ENCODE results near the gene WDPCP.
"Not testable (repeated sequence)": the region's sequence is repeated elsewhere in the genome, so short reads cannot be mapped to it uniquely, and the experiment has no call there.

Gene WDPCP

DNA sequence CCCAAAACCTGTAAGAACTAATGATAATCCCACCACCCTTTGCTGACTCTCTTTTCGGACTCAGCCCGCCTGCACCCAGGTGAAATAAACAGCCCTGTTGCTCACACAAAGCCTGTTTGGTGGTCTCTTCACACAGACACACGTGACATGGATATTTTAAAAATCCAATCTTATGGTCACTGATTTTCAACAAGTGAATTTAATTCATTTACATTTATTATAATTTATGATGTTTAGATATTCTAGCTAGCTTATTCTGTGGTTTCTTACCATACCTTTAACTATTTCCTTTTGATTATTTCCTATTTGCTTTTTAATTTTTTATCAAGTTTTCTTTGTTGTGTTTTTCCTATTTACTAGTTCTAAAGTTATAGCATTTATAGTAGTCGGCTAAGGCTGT lies 301.8 kb downstream of the WDPCP start:
- peaks cover 39% of the 10 kb centered on the region for H3K9me3 Mint-ChIP-seq
- H3K36me3 Mint-ChIP-seq (ENCODE audit: low read depth); H3K27me3 Mint-ChIP-seq (ENCODE audit: low read depth); H3K4me3 Mint-ChIP-seq; H3K27ac Mint-ChIP-seq; H3K4me1 Mint-ChIP-seq (ENCODE audit: low read depth): not testable (repeated sequence)

- H3K27me3 Mint-ChIP-seq (ENCODE audit: low read depth): no peaks in the 10 kb centered on the region
- peaks cover 58% of the 10 kb centered on the region for H3K9me3 Mint-ChIP-seq
- no peaks in the 10 kb centered on the region for H3K36me3 Mint-ChIP-seq (ENCODE audit: low read depth)
- H3K27ac Mint-ChIP-seq: no peak overlapping the region
- H3K4me1 Mint-ChIP-seq (ENCODE audit: low read depth): no peaks in the 10 kb centered on the region
- H3K4me3 Mint-ChIP-seq: no peak overlapping the region
Observed at GRCh38 chr2:63283273-63283672, 305.0 kb downstream of the WDPCP start.

DNA sequence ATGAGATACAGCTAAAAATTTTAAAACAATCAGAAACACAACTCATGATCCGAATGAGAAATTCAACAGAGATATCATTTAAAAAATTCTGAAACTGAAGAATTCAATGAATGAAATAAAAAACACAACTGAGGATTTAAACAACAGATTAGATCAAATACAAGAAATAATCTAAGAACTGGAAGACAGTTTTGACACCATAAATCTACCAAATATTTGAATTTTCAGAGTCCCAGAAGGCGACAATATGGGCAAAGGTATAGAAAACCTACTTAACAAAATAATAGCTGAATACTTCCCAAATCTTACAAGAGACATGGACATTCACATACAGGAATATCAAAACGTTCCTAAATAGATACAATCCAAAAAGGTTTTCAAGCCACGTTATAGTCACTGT lies 315.7 kb downstream of the WDPCP start:
- peaks cover 36% of the 10 kb centered on the region for H3K9me3 Mint-ChIP-seq
- H3K4me1 Mint-ChIP-seq (ENCODE audit: low read depth): no peaks in the 10 kb centered on the region
- H3K36me3 Mint-ChIP-seq (ENCODE audit: low read depth): peaks cover 2% of the 10 kb centered on the region
- no peak overlapping the region for H3K4me3 Mint-ChIP-seq
- no peaks in the 10 kb centered on the region for H3K27me3 Mint-ChIP-seq (ENCODE audit: low read depth)
- H3K27ac Mint-ChIP-seq: no peak overlapping the region

DNA sequence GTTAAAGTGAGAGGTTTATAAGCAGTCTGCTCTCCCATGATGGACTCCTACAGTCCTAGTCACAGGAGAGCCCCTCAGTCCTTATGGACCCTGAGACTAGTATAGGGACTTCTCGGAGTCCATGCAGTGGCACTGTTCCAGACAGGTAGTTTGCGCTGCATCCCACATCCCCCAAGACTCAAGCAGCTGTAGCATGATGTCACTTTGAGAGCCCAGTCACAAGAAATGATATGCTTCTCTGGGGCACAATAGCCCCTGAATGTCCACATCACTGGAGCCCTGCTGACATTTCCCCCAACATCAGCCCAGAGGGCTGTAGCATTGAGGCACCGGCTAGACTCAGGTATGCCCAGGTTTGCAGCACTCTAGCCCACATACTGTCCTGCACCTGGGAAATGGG lies 317.6 kb downstream of the WDPCP start:
- H3K4me1 Mint-ChIP-seq (ENCODE audit: low read depth): no peaks in the 10 kb centered on the region
- peaks cover 2% of the 10 kb centered on the region for H3K36me3 Mint-ChIP-seq (ENCODE audit: low read depth)
- peaks cover 39% of the 10 kb centered on the region for H3K9me3 Mint-ChIP-seq

GRCh38 chr2:63268946-63269345 lies 319.3 kb downstream of the WDPCP start:
- H3K27me3 Mint-ChIP-seq (ENCODE audit: low read depth): no peaks in the 10 kb centered on the region

More for the DNA sequence above, 317.6 kb downstream of the WDPCP start:
- no peaks in the 10 kb centered on the region for H3K27me3 Mint-ChIP-seq (ENCODE audit: low read depth)
- no peak overlapping the region for H3K27ac Mint-ChIP-seq
- no peak overlapping the region for H3K4me3 Mint-ChIP-seq

GRCh38 chr2:63261137-63261621 lies 327.1 kb downstream of the WDPCP start:
- no peaks in the 10 kb centered on the region for H3K36me3 Mint-ChIP-seq (ENCODE audit: low read depth)
- no peak overlapping the region for H3K27ac Mint-ChIP-seq
- no peaks in the 10 kb centered on the region for H3K27me3 Mint-ChIP-seq (ENCODE audit: low read depth)
- H3K9me3 Mint-ChIP-seq: peaks cover 2% of the 10 kb centered on the region
- peaks cover 4% of the 10 kb centered on the region for H3K4me1 Mint-ChIP-seq (ENCODE audit: low read depth)
- H3K4me3 Mint-ChIP-seq: no peak overlapping the region

More at GRCh38 chr2:63268946-63269345, 319.3 kb downstream of the WDPCP start:
- Mint-ChIP-seq H3K4me1 (ENCODE audit: low read depth) (no peaks in the 10 kb centered on the region), H3K4me3 (no peak overlapping the region), H3K36me3 (ENCODE audit: low read depth) (peaks cover 2% of the 10 kb centered on the region), H3K27ac (no peak overlapping the region), H3K9me3 (peaks cover 30% of the 10 kb centered on the region)

- Mint-ChIP-seq H3K36me3 (ENCODE audit: low read depth) (no peaks in the 10 kb centered on the region), H3K27ac (no peak overlapping the region), H3K4me1 (ENCODE audit: low read depth) (peaks cover 4% of the 10 kb centered on the region), H3K4me3 (no peak overlapping the region), H3K9me3 (peaks cover 6% of the 10 kb centered on the region), H3K27me3 (ENCODE audit: low read depth) (no peaks in the 10 kb centered on the region)
Observed at GRCh38 chr2:63257473-63257872, 330.8 kb downstream of the WDPCP start.

DNA sequence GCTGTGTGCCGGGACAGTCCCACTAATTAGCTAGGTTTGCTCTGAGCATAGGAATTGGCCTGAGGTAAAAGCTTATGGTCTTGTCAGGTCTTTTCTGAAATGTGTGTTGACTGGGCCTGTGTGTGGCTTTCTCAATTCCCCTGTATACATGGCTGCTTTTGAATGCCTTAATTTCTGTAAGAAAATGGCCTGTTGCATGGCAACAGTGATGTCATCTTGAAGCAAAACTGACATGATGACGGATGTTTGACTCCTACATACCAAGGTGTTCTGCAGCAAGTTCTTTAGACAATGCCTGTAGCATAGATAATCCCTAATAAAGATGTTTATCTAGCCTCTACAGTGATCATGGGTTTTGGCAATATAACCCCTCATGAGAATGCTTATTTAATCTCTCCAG lies 339.1 kb downstream of the WDPCP start:
- Mint-ChIP-seq H3K9me3 (peaks cover 32% of the 10 kb centered on the region), H3K27ac (no peak overlapping the region), H3K4me3 (no peak overlapping the region), H3K27me3 (ENCODE audit: low read depth) (no peaks in the 10 kb centered on the region), H3K4me1 (ENCODE audit: low read depth) (no peaks in the 10 kb centered on the region), H3K36me3 (ENCODE audit: low read depth) (no peaks in the 10 kb centered on the region)

DNA sequence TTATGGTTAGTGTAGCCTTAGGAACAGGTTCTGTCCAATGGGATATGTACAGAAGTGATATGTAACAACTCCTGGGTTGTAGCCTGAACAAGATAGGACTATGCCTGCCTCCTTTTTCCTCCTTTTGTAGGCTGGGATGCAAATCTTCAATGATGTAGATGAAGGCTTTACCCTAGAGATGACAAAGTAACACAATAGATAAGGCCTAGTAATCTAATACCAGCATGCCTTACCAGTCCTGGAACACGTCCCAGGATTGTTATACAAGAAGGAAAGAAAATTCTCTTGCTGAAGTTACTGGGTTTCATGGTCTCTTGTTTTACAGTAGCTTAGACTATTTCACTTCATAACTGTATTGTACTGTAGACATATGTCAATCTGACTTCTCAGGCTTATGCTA lies 345.5 kb downstream of the WDPCP start:
- peaks cover 13% of the 10 kb centered on the region for H3K9me3 Mint-ChIP-seq
- no peak overlapping the region for H3K4me3 Mint-ChIP-seq
- no peaks in the 10 kb centered on the region for H3K36me3 Mint-ChIP-seq (ENCODE audit: low read depth)
- no peak overlapping the region for H3K27ac Mint-ChIP-seq
- no peaks in the 10 kb centered on the region for H3K4me1 Mint-ChIP-seq (ENCODE audit: low read depth)
- no peaks in the 10 kb centered on the region for H3K27me3 Mint-ChIP-seq (ENCODE audit: low read depth)

DNA sequence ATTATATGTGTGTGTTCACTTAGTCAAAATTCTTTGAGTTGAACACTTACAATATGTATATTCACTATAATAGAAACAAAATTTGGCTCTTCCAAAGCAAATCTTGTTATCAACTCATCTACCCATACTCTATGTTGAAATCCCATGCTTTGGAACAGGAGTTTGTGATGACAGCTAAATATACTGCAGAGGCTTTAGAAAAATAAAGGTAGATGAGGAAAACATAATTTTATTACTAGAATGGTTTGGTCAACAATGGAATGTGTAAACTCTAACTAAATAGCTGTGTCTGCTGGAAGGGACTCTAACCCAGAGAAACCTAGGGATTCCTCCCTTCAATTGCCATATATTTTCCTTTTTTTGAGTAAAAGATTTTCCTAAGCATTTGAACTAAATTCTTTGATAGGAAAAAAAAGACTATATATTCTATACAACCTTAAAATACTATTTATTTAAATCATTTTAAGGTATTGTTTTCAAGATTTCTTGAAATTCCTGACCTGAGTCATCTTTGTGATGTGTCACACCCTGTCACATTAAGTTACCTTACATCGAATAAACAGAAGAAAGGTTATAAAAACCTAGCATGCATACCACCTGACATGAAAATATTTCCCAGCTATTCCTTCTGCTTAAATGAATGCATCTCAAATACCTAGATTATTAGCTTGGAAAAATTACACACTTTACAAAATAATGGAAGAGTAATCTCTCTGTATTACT lies 362.2 kb downstream of the WDPCP start:
- Mint-ChIP-seq H3K27me3 (ENCODE audit: low read depth) (no peaks in the 10 kb centered on the region), H3K36me3 (ENCODE audit: low read depth) (no peaks in the 10 kb centered on the region)

DNA sequence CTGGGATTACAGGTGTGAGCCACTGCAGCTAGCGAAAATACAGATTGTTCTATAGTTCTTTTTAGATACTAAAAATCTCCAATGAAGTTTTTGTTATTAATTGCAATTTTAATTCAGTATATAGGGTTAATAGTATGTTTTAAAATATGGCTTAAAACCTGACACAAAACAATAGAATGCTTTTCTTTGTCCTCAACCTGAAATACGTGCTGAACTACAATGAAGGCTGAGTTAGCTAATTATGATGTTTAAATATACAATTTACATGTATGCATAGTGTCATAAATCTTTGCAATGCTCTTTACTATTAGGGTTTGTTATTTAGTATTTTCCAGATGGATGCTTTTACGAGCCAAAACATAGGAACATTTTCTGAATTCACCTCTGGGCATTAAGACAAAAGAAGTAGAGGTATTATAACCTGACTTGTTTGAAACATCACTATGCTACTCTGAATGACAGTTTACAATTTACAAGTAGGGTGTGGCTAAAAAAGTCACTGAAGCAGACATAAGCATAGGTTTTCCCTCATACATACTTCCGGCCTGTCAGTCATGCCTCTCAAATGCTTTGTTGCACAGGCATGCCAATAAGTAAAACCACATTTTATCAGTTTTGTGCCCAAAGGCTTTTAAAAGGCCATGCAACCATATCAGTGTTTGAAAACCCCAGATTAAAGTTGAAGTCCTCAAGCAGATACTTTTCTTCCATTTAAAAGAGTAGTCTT lies 369.3 kb downstream of the WDPCP start:
- H3K4me1 Mint-ChIP-seq (ENCODE audit: low read depth): no peaks in the 10 kb centered on the region
- no peaks in the 10 kb centered on the region for H3K36me3 Mint-ChIP-seq (ENCODE audit: low read depth)
- peaks cover 9% of the 10 kb centered on the region for H3K9me3 Mint-ChIP-seq
- H3K4me3 Mint-ChIP-seq: no peak overlapping the region
- no peaks in the 10 kb centered on the region for H3K27me3 Mint-ChIP-seq (ENCODE audit: low read depth)
- no peak overlapping the region for H3K27ac Mint-ChIP-seq

More for the DNA sequence above, 362.2 kb downstream of the WDPCP start:
- Mint-ChIP-seq H3K4me1 (ENCODE audit: low read depth) (no peaks in the 10 kb centered on the region), H3K4me3 (no peak overlapping the region), H3K27ac (no peak overlapping the region), H3K9me3 (peaks cover under 1% of the 10 kb centered on the region)

DNA sequence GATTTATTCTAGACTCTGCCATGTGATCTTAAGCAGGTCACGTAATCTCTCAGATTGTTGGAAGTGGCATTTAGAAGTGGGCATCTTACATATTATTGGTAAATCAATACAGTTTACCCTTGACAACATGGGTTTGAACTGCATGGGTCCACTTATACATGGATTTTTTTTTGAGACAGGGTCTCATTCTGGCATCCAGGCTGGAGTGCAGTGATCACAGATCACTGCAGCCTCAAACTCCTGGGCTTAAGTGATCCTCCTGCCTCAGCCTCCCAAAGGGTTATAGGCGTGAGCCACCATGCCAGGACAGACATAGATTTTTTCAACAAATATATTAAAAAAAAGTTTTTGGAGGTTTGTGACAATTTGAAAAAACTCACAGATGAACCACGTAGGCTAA lies 393.0 kb downstream of the WDPCP start:
- Mint-ChIP-seq H3K27me3 (ENCODE audit: low read depth) (no peaks in the 10 kb centered on the region), H3K4me3 (no peak overlapping the region), H3K4me1 (ENCODE audit: low read depth) (no peaks in the 10 kb centered on the region), H3K27ac (no peak overlapping the region), H3K36me3 (ENCODE audit: low read depth) (no peaks in the 10 kb centered on the region), H3K9me3 (peaks cover 9% of the 10 kb centered on the region)

DNA sequence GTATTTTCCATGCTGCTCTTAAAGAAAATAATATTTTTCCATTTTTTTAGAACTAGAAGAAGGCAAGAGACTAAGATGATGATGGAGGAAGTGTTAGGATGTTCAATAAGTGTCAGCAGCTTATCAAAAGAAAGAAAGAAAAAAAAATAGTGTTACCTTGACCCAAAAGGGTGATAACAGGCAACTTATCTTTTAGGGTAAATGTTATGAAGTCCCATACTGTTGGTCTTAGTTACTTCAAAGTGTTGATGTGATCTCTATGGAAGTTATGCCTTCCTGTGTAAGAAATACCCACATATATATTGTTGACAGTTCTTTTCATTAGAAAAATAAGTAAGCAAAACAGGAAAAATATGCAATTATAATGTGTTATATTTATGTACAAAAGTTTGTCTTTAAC lies 394.1 kb downstream of the WDPCP start:
- Mint-ChIP-seq H3K27me3 (ENCODE audit: low read depth) (no peaks in the 10 kb centered on the region), H3K27ac (no peak overlapping the region), H3K4me1 (ENCODE audit: low read depth) (no peaks in the 10 kb centered on the region), H3K36me3 (ENCODE audit: low read depth) (no peaks in the 10 kb centered on the region), H3K4me3 (no peak overlapping the region), H3K9me3 (peaks cover 10% of the 10 kb centered on the region)

GRCh38 chr2:63192889-63193774 lies 395.1 kb downstream of the WDPCP start:
- Mint-ChIP-seq H3K4me3 (no peak overlapping the region), H3K27ac (no peak overlapping the region), H3K4me1 (ENCODE audit: low read depth) (no peaks in the 10 kb centered on the region), H3K36me3 (ENCODE audit: low read depth) (no peaks in the 10 kb centered on the region), H3K9me3 (peaks cover 8% of the 10 kb centered on the region), H3K27me3 (ENCODE audit: low read depth) (no peaks in the 10 kb centered on the region)

All from T-helper 1 cell treated with Interleukin-12 subunit alpha and Interleukin-12 subunit beta and Interleukin-4 antibody, amounts not matched to agents 30 μg/mL and 1 μg/mL, for 36 hours (primary cell).